ENCODE results near the gene SURF6. TPM values are rescaled to one million over a fixed set of nuclear protein-coding genes. Genes with fewer than 3 reads are reported as not detected.

The SURF6 gene
- total RNA-seq, 2 experiments from 2014 or later = 15.1 to 15.9 TPM

GRCh38 chr9:133282464-133283238 is 53.3 kb downstream of the SURF6 start:
- Histone ChIP-seq H3K36me3 (ENCODE audit: insufficient read depth, low read length) (no peaks in the 10 kb centered on the region), H3K4me1 (ENCODE audit: insufficient read depth, low read length) (no peaks in the 10 kb centered on the region), H3K4me3 (ENCODE audit: low read length) (no peak overlapping the region), H3K27me3 (ENCODE audit: control insufficient read depth in 1 of 2, insufficient read depth in 2 of 2, low read length in 2 of 2) (peaks cover 0 to 2% of the 10 kb centered on the region in 2 experiments), H3K9me3 (ENCODE audit: control insufficient read depth in 1 of 2, insufficient read depth in 1 of 2, low read length in 2 of 2) (peaks cover 0 to 7% of the 10 kb centered on the region in 2 experiments), H3K27ac (ENCODE audit: low read depth in 1 of 2, low read length in 2 of 2) (no peak overlapping the region)
- ChIA-PET CTCF (no interaction called here), POLR2A (no interaction called here)
- no peaks in the 10 kb centered on the region for H3K4me1 Mint-ChIP-seq (ENCODE audit: low read depth)
- H3K9me3 Mint-ChIP-seq = no peaks in the 10 kb centered on the region
- H3K4me3 Mint-ChIP-seq = no peak overlapping the region
- H3K27me3 Mint-ChIP-seq = peaks cover 21% of the 10 kb centered on the region
- intact Hi-C loops (cut with DNase I, micrococcal nuclease) = no loop called here
- TF ChIP-seq CTCF (IDR thresholded peaks at IDR 0.05) = no peak
- ATAC-seq (ENCODE audit: poor library complexity) (no peak), DNase-seq (no peak)
- H3K36me3 Mint-ChIP-seq (ENCODE audit: low read depth) = no peaks in the 10 kb centered on the region
- no peak overlapping the region for H3K27ac Mint-ChIP-seq

GRCh38 chr9:133280392-133280791 is 55.6 kb downstream of the SURF6 start:
- peaks cover 0 to 10% of the 10 kb centered on the region in 2 experiments for H3K9me3 ChIP-seq (ENCODE audit: control insufficient read depth in 1 of 2, insufficient read depth in 1 of 2, low read length in 2 of 2)
- H3K4me1 ChIP-seq (ENCODE audit: insufficient read depth, low read length) = peaks cover 2% of the 10 kb centered on the region
- ChIA-PET POLR2A (no interaction called here), CTCF (no interaction called here)
- peaks cover 32% of the 10 kb centered on the region for H3K27me3 Mint-ChIP-seq
- H3K36me3 Mint-ChIP-seq (ENCODE audit: low read depth) = no peaks in the 10 kb centered on the region
- H3K4me3 ChIP-seq (ENCODE audit: low read length) = no peak overlapping the region
- no peak overlapping the region for H3K27ac Mint-ChIP-seq
- no peak overlapping the region for H3K27ac ChIP-seq (ENCODE audit: low read depth in 1 of 2, low read length in 2 of 2)
- H3K4me3 Mint-ChIP-seq = no peak overlapping the region
- H3K27me3 ChIP-seq (ENCODE audit: control insufficient read depth in 1 of 2, insufficient read depth in 2 of 2, low read length in 2 of 2) = peaks cover 5 to 13% of the 10 kb centered on the region in 2 experiments
- no peaks in the 10 kb centered on the region for H3K36me3 ChIP-seq (ENCODE audit: insufficient read depth, low read length)
- no peaks in the 10 kb centered on the region for H3K4me1 Mint-ChIP-seq (ENCODE audit: low read depth)
- H3K9me3 Mint-ChIP-seq = no peaks in the 10 kb centered on the region
- ATAC-seq (ENCODE audit: poor library complexity) (no peak), DNase-seq (no peak)
- no peak for TF ChIP-seq CTCF (IDR thresholded peaks at IDR 0.05)
- intact Hi-C loops (cut with DNase I, micrococcal nuclease) = no loop called here

Other genes starting within 250 kb of the SURF6 start
- gene RALGDS, start 214.9 kb downstream of the SURF6 start, total RNA-seq = 100 to 1,000 TPM; 166 to 168 TPM
- gene GBGT1, start 172.3 kb downstream of the SURF6 start, total RNA-seq = 1 to 10 TPM; 1.3 to 1.8 TPM
- gene OBP2B, start 126.9 kb downstream of the SURF6 start, total RNA-seq = not detected
- gene ABO, start 61.0 kb downstream of the SURF6 start, total RNA-seq = under 1 TPM; 0.19 to 0.31 TPM
- gene MED22, start 11.9 kb upstream of the SURF6 start, total RNA-seq = 10 to 100 TPM; 15.7 to 18.0 TPM
- gene RPL7A, start 12.0 kb upstream of the SURF6 start, total RNA-seq = 1,000 to 10,000 TPM; 2,613 to 2,686 TPM
- 10 to 100 TPM; 42.5 to 45.9 TPM for gene SURF1, start 20.3 kb upstream of the SURF6 start, total RNA-seq
- gene SURF2, start 20.4 kb upstream of the SURF6 start, total RNA-seq = 10 to 100 TPM; 12.7 TPM
- 10 to 100 TPM; 90.7 to 94.6 TPM for gene SURF4, start 39.9 kb upstream of the SURF6 start, total RNA-seq
- 1 to 10 TPM in 1 of 2 experiments, under 1 TPM in 1; 0.59 to 1.0 TPM for gene STKLD1, start 40.2 kb upstream of the SURF6 start, total RNA-seq
- 10 to 100 TPM; 17.3 to 18.5 TPM for gene REXO4, start 81.8 kb upstream of the SURF6 start, total RNA-seq
- gene ADAMTS13, start 86.2 kb upstream of the SURF6 start, total RNA-seq = 1 to 10 TPM; 2.2 to 2.6 TPM
- 1 to 10 TPM; 3.7 to 3.8 TPM for gene CACFD1, start 123.8 kb upstream of the SURF6 start, total RNA-seq
- gene SLC2A6, start 142.9 kb upstream of the SURF6 start, total RNA-seq = 1 to 10 TPM; 1.8 to 3.2 TPM
- not detected for gene MYMK, start 188.8 kb upstream of the SURF6 start, total RNA-seq
- gene ADAMTSL2, start 198.5 kb upstream of the SURF6 start, total RNA-seq = 1 to 10 TPM; 1.2 to 1.3 TPM